Measurements from ENCODE around the gene P3H3.

Gene P3H3

GRCh38 chr12:6809056-6809455, 19.2 kb upstream of the P3H3 start:
- no peak for DNase-seq

- no peak for DNase-seq
Observed at GRCh38 chr12:6810758-6811157, 17.4 kb upstream of the P3H3 start.

- DNase-seq, result no peak
Observed at GRCh38 chr12:6813363-6813762, 14.8 kb upstream of the P3H3 start.

- DNase-seq, result no peak
Observed at GRCh38 chr12:6816598-6816997, 11.6 kb upstream of the P3H3 start.

- DNase-seq, result no peak
Observed at GRCh38 chr12:6817098-6817497, 11.1 kb upstream of the P3H3 start.

DNA sequence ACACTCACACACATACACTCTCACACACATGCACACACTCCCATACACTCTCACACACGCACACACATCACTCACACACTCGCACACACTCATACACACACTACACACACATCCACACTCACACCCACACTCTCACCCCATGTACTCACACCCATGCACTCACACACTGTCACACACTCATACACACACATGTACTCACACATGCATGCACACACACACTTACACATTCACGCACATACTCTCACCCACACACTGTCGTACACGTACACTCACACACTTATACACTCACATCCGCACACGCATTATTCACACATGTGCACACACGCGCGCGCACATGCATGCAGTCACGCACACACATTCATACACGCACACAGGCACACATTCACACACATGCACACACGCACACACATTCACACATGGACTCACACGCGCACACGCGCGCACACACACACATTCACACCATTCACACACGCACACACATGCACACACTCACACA, 10.5 kb upstream of the P3H3 start:
- DNase-seq, result no peak

DNA sequence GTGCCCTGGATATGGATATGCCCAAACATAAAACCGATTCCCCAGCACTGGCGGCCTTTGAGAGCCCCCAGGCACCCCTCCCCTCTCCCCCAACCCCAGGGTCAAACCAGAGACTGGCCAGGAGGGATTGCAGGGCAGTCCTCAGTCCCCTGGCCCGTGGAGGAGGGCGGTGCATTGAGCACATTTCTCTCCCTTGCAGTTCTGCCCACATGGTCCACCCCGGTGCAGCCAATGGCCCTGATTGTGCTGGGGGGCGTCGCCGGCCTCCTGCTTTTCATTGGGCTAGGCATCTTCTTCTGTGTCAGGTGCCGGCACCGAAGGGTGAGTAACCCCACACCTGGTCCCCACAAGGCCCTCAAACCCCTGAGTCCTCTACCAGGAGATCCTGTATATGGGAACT, 10.0 kb upstream of the P3H3 start:
- no peak for DNase-seq

DNA sequence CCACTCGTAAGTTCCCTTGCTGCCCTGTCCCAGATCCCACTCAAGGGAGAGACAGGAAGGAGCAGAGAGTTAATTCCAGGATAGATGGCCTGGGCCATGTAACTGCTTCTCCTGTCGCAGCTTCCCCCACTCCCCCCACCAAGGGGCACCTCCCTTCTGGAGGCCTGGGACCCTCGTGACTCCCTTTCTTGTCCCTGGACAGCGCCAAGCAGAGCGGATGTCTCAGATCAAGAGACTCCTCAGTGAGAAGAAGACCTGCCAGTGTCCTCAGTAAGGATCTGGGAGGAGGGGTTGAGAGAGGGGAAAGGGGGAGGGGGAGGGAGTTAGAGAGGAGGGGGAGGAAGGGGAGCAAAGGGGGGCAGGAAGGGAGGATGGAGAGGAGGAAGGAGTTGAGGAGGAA, 9.6 kb upstream of the P3H3 start:
- DNase-seq, result no peak

DNA sequence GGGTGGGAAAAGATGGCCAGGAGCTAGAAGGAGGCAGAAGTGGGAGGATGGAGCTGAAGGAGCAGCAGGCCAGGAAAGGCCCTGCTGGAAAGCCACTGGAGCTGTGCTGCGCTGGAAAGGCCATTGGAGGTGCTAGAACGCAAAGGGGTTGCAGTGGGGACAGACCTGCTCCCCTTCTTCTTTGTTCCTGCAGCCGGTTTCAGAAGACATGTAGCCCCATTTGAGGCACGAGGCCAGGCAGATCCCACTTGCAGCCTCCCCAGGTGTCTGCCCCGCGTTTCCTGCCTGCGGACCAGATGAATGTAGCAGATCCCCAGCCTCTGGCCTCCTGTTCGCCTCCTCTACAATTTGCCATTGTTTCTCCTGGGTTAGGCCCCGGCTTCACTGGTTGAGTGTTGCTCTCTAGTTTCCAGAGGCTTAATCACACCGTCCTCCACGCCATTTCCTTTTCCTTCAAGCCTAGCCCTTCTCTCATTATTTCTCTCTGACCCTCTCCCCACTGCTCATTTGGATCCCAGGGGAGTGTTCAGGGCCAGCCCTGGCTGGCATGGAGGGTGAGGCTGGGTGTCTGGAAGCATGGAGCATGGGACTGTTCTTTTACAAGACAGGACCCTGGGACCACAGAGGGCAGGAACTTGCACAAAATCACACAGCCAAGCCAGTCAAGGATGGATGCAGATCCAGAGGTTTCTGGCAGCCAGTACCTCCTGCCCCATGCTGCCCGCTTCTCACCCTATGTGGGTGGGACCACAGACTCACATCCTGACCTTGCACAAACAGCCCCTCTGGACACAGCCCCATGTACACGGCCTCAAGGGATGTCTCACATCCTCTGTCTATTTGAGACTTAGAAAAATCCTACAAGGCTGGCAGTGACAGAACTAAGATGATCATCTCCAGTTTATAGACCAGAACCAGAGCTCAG, 8.8 kb upstream of the P3H3 start:
- DNase-seq, result no peak

- no peak for DNase-seq
Observed at GRCh38 chr12:6820166-6820565, 8.0 kb upstream of the P3H3 start.

- no peak for DNase-seq
Observed at GRCh38 chr12:6821591-6822425, 6.4 kb upstream of the P3H3 start, which contains the start of gene GPR162. Gene GPR162, plus strand, starts transcription at chr12:6821821. Its CDS starts 2,078 bp downstream, at chr12:6823899.

DNA sequence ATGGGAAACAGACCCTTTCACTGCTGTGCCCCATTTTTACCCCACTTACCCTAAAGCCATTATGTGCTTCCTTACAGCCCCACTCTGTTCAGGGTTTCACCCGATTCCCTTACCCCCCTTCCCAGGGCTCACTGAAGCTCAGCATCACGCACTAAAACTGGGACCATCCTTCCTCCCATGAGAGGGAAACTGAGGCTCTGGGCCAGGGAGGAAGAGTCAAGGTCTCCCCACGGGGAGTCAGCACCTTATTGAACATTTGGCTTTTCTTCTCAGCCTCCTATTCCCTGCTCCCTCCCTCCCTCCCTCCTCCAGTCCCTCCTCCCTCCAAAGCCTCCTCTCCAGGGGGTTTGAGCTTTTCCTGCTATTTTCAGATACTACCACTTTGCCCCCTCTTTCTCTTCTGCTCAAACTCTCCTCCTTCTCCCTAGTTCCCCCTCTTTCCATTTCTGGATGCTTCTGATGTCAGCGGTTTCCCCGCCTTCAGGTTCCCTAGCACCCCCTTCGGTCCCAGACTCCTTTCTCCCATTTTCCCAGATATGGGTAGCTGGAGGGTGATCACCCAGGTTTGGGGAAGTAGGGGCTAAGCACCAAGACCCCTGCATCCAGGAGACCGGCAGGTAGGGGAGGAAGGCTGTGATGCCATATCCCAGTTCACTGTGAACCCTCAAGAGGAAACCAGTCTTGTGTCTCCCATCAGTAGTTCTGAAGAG, 5.6 kb upstream of the P3H3 start:
- DNase-seq, result no peak

DNA sequence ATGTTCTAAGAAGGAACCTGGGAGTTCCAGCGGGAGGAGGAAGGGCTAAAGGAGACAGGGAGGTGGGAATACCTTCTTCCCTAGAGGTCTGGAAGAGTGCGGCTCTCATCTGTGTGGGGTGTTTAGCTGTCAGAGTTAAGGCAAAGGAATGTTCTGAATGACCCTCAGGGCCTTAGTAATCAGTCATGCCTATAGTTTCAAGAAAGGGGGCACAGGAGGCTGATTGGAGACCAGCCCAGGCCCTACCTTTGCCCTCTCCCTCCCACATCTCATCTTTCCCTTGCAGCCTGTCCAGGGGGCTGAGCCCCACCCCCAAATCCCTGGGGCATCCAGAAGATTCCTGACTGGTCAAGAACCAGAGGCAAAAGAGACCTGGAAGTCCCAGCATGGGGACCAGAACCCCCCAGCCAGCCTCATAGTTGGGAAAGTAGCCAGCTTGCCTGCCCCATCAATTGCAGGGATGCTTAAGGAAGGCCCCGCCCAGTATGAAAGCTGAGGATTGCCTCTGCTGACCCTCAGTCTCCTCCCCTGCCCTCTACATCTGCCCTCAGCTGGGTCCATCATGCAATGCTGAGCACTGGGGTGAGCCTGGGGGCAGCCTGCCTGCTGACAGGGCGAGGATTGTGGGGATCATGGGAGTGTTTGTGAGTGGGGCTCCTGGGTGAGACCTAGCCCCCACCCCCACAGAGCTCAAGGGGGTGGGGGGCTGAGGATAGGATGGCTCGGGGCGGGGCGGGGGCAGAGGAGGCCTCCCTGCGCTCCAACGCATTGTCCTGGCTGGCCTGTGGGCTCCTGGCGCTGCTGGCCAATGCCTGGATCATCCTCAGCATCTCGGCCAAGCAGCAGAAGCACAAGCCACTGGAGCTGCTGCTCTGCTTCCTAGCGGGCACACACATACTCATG, 4.8 kb upstream of the P3H3 start:
- DNase-seq, result no peak

GRCh38 chr12:6824085-6824775, 4.0 kb upstream of the P3H3 start:
- DNase-seq, result no peak

GRCh38 chr12:6824901-6825381, 3.3 kb upstream of the P3H3 start:
- no peak for DNase-seq

GRCh38 chr12:6825398-6826124, 2.6 kb upstream of the P3H3 start:
- DNase-seq, result peak; percentile 76

DNA sequence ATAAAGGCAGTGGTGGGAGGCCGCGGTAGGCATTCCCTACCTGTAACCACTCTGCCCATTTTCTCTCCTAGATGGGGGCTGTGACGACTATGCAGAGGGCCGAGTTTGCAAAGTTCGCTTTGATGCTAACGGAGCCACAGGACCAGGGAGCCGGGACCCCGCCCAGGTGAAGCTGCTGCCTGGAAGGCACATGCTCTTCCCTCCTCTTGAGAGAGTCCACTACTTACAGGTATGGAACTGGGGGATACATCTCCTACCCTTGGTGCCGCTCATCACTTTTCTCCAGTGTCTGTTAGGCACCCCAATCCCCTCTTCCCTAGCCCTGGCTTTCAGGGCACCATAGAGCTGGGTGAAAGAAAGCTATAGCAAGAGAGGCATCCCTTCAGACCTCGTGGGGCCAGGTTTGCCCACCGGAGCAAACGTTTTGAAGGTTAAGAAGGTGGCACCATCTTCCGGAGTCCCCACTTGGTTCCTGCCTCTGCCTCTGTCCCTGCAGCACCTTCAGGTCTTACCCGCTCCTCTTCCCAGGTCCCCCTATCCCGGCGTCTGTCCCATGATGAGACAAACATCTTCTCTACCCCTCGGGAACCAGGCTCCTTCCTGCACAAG, 2.0 kb upstream of the P3H3 start:
- DNase-seq, result no peak

- DNase-seq, result no peak
Observed at GRCh38 chr12:6826734-6827436, 1.3 kb upstream of the P3H3 start.

DNA sequence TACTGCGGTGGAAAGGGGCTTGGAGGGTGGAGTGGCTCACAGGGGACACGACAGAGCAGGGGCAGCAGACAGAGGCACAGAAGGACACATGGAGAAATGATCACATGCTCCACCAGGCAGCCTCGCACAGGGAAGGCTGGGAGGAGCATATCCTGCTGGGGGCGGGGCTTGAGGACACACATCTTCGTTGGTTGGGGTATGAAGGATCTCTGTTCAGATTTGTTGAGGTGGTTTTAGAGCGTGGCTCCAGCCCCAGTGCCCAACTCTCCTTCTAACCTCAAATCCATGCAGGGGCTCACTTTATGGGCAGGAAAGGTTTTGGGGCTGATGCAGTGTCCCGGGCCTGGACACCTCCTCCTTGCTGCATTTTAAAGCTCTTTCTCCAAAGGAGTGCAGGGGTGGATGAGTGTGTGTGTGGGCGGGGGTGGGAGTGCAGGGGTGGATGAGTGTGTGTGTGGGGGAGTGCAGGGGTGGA, 733 bp upstream of the P3H3 start:
- DNase-seq, result no peak

All from activated gamma-delta T cell treated with Interleukin-2 at 50 U/mL for 16 hours (primary cell).